DMS53 treated with DMSO at 0.1 percent for 48 hours (cell line): ENCODE results near the gene NAP1L4.

ENCODE experiments used
- DNase-seq: peaks from one replicate; lab custom pipeline; 2025; ENCODE audit not compliant: unreplicated experiment; lab: John Stamatoyannopoulos, UW

NAP1L4 gene

DNA sequence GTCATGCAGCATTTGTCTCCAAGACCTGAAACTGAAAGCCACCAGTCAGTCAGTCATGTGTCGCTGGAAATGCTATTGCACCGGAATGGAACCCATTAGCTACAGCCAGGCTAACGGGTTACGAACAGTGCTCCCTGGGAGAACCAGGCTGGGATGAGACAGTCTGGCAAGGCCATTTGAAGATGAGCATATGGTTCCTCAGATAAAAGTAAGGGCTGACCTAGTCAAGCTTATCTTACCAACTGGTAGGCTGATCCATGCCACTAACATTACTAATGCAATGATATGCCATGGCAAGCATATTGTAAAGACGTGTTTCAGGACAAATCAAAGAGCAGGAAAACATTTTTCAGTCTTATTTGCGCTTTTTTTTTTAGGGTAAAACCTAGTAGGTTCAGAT lies 28.4 kb downstream of the NAP1L4 start:
- DNase-seq, result no peak

DNA sequence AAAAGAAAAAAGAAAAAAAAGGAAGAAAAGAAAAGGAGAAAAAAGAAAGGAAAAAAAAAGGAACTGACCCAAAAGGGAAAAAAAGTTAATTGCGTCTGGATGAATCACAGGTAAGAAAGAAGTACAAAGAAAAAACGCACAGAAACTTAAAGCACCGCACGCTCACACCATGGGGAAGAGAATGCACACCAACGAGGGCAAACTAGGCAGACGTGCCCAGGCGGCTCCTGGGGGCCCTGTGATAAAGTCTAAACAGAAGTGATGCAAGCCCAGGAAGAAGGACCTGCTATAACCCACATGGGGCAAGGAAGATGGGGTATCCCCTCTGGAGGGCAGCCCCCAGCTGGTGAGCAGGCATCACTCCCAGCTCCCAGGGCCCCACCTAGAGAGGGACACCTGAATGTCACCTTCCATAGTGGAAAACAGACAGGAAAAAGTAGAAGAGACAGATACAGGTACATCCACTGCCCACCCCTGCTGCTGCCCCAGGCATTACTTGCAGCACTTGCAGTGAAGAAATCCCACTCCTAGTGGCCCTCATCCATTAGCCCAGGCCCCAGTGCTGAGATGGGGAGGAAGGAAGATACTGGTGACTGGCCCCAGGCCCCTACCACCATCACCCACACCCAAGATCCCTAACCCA lies 28.9 kb downstream of the NAP1L4 start:
- no peak for DNase-seq

DNA sequence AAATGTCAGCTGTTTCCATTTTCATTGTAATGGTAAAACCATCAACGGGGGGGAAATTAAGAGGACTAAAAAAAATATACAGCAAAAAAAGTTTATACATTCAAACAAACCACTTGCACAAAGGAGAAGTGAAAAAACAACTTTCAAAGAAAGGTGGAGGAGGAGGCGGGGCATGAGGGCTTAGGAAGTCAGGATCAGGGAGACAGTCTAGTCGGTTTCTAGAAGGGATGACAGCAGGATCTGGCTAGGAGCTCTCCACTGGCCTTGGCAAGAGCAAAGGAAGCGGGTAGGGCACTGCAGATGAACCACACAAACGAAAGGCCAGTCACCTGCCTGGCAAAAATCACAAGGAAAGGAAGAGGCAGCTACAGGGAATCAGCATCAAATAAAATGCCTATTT lies 31.0 kb downstream of the NAP1L4 start:
- DNase-seq, result no peak

DNA sequence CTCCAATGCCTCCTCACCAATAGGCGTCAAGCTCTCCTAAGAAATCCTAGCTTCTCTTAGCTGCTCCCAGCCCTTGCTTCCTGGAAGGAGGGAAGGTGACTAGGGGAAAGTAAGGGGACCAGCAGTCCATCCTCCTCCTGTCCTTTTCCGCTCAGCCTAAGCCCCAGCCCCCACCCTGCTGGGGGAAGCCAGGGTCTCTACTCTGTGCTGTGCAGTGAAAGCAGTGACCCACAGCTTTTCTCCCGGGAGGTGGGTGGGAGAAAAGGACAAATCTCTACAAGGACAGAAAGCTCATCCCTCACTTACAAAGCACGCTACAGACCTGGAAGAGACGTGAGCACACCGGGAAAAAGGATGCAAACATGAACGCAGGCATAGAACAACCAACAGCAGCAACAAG lies 32.0 kb downstream of the NAP1L4 start:
- DNase-seq, result no peak

DNA sequence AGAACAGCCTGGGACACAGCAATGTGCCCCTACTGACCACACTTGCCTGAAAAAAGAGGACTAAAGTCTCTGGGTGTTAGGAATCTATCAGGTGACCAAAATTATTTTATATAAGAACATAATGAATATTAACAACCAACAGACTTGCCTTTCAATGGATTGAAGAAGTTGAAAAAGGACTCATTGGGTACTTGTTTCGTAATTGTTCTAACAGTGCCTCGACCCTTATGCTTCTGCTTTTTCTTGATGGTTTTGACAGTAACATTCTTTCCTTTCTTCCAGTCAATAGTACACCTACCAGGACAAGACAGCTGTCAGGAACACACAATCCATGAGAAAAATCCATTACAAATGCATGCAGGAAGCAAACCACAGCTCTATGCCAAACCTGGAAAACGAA lies 33.9 kb downstream of the NAP1L4 start:
- DNase-seq, result no peak

DNA sequence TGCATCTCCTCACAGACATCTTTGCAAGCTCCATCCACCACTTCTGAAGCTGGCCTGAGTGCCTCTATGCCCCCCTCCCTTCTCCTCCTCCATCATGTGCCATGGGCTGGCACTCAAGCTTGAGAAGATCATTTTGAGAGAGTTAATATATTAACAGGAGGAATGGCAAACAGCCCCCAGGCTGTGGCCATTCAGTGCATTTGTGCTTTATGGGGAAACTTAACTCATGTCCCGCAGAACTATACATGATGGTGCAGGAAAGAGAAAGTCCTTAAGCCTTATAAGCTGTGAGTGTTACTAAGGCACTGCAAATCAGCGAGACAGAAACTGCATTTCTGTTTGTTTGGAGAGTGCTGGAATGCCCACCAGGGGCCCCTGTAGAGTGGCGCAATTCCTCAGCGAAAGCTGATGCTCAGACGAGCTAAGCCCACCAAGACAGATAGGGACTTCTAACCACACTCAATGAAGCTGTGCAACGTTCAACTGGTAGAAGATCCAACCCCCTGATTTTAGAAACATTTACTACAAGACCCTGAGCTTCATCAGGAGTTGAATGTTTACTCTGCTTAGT lies 36.1 kb downstream of the NAP1L4 start:
- no peak for DNase-seq

DNA sequence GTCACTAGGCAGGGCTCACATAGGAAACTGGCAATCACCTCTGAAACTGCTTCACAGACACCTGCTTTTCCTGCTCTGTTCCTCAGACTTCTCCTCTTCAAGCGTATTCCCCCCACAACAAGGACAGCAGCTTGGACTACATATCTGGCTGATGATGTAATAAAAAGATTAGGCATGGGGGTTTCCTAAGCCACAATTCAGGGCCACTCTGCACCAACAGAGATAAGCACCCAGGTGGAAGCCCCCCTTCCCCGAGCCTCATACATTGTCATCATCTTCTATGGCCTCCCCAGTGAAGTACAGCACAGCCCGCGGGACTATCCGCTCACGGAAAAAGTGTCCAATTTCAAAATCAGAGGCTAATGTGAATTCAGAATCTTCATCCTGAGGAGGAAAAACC lies 37.9 kb downstream of the NAP1L4 start:
- no peak for DNase-seq

DNA sequence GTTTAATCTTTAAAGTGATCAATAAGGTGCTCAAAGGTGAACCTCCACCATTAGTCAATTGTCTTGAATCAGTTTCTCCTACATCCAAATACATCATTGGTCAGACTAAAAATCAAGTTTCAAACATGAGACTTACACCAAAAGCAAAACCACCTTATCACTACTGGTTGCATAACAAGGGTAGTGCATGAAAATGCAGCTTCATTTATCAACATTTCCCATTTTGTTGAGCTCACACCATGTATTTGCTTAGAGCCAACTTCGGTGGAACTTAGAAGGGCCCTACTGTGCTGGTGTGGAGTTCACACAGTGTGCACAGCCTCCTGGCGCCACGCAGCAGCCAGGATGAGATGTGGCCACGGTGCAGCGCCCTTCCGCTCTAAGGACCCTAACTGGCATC lies 39.8 kb downstream of the NAP1L4 start:
- DNase-seq, result no peak

DNA sequence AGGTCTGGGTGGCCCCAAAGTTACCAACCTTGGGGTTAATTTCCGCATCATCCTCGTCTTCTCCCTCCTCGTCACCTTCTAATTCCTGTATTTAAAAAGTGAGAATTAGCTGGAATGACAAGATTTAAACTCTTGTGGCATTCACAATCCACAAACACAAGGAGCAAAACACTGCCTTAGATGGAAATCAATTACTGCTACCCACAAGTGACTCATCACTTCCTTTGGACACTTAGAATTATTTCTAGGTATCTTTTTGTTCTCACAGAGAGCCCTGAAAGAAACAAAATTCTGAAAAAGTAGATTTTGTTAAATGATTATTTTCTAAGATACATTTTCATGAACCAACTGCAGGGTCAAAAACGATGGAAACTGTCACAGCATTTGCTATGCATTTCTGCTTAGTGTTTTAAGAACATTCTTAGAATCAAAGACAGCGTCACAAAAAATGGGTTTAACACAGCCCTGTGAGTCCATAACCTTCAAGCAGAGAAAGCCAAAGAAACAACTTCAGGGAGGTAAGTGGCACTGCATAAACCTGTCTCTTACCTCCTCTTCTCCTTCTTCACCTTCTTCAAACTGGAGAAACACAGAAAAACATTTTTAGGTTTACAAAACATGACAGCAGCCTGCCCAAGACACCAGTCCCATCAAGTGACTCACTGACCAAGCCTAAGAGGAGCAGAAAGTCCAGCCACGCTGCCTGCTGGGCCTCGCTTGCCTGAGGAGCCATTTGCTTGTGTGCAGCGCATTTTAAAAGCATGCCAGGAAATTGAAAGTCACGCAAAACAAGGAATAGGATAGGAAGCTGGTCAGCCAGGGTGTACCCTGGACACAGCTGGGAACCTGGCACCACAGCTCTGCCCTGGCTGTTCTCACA lies 40.7 kb downstream of the NAP1L4 start:
- no peak for DNase-seq

DNA sequence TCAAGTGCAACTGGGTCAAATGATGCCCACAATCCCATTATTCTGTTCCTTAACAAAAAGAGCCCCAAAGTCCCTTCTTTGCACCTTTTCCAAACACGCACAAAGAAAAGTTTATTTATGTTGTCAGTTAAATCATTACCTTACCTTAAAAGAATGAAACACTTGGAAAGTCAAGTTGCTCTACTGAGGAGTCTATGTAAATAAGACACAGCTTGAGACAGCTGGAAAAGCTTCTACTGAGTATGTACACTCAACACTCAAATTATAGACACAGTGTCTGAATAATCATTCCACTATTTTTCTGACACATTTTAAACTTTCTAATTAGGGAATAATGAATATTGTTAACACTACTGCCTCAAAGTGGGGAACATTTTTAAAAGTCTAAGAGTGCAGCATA lies 41.3 kb downstream of the NAP1L4 start:
- no peak for DNase-seq

DNA sequence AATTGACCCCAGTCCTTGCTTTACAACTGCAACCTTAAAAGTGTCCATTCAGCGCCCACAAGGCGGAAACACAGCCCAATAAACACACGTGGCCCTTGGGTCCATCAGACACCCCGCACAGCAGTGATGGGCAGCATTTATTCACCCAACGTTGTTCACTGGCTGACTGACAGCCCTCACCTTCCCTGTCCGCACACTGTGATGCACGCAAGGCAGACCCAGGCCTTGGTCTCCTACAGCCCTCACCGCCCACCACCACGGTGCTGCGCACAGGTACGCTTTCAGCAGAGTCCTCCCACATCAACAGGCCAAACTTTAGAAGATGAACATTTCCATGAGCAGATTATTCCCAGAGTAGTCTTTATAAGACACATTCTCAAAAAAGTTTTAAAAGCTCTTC lies 42.2 kb downstream of the NAP1L4 start:
- DNase-seq, result no peak

DNA sequence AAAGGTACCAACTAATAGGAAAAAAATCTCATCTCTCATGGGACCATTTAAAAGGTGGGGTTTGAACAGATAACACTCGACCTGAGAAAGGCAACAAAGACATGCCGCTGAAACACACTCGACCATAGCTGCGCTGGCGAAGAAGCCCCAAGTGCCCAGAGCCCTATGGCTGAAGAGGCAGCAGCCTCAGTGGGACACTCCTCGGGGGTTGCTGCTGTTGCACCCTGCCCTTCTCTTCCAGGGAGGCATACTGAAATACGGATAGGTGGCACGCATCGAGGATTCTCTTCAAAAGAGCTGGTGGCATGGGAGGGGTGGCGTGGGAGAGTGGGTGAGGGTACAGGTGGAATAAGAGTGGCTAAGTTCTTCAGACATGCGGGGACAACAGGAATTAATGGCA lies 44.4 kb downstream of the NAP1L4 start:
- DNase-seq, result no peak

DNA sequence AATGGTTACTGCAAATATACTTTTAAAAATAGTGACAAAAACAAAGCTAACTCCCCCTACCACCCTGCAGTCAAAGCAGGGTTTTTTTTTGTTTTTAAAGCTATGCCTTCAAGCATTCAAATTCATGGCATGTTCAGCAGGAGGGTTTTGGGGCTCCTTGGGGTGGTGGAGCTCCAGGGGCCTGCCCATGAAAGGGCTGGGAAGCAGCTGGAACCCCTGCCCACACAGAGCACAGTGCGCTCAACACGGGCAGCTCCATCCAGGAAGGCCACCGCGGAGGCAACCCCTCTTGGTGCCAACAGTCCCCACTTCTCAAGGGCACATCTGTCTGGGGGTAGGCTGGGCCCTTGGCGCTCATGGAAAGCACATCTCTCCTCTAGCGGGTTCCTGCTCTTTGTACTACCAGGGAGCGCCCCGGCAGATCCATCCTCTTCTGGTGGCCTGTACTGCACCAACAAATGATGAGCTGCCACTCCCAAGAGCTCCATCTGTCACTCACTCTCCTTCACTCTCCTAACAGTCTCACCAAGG lies 46.3 kb downstream of the NAP1L4 start:
- no peak for DNase-seq

DNA sequence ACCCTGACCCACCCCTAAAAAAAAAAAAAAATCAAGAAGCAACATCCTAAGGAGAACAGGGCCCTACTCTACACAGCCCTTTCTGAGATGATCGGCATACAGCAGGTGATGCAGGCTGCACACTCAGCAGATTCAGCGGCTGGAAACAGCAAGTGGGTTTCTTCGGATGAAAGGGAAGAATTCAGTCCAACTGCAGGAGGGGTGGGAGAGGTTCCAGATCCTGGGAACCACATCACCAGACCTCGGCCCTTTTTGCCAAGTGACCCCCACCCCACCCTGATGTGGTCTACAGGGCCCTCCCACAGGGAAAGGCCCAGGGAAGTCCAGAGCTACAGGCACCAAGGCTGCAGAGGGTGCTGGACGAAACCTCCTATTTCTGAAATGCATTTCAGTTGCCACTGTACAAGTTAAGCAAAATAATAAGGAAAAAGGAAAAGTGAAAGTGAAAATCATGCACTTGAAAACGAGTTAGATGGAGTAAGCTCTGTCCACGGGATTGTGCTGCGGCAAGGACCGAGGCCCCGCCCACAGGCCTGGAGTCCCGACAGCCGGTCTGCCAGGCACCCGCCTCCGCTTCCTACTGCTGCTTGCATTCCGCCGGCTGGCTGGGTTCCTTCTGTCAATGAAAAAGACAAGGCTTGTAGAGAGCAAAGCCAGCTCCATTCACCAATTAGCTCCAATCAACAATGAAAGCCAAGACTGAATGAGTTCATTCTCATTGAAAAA lies 46.9 kb downstream of the NAP1L4 start:
- DNase-seq, result peak; percentile 18

DNA sequence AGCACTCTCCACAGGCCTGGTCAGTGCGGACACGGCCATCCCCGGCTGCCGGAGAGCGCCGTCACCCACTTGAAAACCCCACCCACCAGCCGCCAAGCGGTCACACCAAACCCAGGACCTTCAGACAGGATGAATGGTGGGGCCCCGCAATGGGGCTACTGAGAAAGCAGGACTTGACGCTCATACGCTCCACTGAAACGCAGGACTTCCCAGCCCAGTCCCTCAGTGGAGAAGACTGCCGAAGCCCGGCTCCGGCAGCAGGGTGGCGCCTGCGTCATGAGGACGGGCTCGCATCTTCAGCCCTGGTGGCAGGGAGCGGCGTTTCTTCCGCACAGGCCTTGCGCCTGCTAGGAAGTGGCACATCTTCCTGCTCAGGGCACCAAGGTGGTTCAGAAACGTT lies 47.6 kb downstream of the NAP1L4 start:
- DNase-seq, result no peak

DNA sequence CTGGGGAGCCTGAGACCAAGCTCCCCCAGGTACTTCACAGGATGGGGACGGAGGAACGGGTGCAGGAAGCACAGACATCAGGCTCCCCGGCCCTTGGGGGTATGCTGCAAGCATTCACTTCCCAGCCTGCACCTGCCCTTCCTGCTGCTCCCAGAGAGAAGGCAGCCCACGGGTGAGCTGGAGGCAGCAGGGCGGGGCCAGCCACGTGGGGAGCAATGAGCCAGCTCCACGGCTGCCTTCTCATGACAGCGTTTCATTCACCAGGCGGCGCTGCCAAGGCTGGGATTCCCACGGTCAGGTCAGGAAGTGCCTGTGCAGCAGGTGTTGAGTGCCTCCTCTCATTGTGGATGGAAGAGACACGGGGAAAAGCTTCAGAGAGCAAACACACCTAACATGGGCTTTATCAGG lies 48.4 kb downstream of the NAP1L4 start:
- peak; percentile 91 for DNase-seq

DNA sequence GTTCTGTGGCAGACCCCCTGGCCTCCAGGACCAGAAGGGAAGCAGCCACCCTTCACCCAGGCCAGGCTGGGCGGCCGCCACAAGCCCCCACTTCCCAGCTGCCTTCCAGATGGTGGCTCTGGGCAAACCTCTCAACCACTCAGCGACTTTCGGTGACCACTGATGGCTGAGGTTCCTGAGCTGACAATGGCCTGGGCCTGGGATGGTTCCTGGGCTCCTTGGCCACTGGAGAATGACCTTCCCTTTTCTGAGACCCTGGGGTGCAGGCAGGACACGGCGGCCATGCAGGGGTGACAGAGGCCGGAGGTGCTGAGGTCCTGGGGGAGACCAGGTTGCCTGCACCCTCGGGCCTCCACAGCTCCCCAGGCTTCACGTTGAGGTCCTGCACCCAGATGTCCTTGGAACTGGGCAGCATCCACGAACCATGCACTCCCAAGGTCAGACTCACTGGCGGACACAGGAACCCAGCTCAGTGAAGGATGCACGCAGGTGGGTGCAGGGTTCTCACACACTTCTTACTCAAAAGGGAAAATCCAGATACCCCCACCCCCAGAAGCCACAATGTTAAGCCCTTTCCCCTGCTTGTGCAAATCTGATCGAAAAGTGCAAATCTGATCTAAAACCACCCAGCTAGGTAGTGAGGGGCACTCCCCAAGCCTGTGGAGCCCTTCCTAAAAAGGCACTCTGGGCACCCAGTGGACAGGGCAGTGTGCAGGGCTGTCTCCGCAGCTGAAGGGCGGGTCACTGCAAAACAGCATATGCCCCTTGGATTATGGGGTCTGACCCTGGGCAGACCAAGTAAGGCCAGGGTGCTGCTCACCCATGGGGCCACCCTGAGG lies 49.0 kb downstream of the NAP1L4 start:
- no peak for DNase-seq

DNA sequence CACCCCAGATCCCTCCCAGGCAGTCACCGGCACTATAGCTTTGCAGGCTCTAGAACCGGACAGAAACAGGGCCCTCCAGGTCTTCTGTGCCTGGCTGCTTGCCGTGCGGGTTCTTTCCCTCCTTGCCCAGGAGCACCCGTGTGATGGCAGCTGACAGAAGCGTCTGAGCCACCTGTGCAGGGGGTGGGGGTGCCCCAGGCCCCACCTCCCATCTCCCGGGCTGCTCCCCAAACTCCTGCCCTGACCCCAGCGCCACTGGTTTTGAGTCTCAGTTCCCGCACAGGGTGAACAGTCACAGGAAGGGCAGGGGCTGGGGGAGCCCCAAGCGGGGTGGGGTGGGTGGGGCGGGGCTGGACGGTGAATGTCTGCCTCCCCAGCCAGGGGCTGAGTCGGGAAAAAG lies 49.7 kb downstream of the NAP1L4 start:
- no peak for DNase-seq

DNA sequence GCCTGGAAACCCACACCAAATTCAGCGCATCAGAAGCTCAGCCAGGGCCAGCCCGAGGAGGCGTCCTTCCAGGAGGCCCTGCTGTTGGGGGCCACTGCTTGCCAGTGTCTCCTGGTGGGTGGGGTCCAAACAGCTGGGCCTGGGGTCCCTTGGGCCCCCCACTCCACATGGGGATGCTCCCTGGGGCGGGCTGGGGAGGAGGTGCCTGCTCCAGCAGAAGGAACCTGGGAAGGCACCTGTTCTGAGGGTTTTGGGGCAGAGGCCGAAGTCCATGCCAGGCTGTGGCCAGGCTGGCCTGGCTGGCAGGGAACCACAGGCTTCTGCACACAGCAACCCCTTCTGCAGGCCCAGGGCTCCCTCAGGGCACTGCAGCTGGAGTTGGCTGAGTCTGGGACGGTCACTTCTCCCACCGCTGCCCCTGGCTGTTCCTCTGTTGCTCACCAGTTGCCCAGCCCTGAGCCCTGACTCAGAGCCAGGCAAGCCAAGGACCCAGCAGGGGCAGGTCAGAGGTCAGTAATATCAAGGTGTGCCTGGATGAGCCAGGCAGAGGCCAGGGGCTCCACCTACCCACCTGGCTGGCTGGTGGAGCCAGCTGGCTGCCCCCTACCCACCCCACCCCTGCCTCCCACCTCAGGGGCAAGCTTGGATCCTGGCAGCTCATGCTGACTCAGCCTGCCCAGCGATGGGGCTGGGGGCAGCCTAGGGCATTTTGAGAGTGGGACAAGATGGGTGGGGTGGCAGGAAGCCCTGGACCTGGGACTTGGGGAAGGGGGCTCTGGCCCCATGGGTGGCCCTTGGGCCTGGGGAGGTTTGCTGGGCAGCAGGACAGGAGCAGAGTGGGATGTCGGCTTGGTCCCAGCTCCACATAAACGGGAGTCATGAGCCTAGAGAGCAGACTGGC lies 51.0 kb downstream of the NAP1L4 start:
- peak; percentile 52 for DNase-seq
